Astrocyte (in vitro differentiated cells and primary cell): ENCODE results near the gene TMEM225B. TPM values are rescaled to one million over a fixed set of nuclear protein-coding genes. Genes with fewer than 3 reads are reported as not detected.

Experiments
- DNase-seq: peaks from one replicate; pipeline ENCODE4 v3.0.0-alpha.2; 2010; ENCODE audit warnings: low read depth
- FAIRE-seq: peaks from 2 replicates; lab custom pipeline; 2011; peaks lifted over from hg19 to GRCh38; lab: Jason Lieb, UNC
- H2AFZ ChIP-seq: 2 replicates; pipeline ENCODE4 v1.6.0; 2012; ENCODE audit warnings: low read depth, low read length, inconsistent platforms
- H3K27ac ChIP-seq: 2 replicates; pipeline ENCODE4 v1.5.1; 2011; ENCODE audit warnings: low read depth, low read length, inconsistent platforms
- H3K27me3 ChIP-seq: 2 replicates; pipeline ENCODE4 v1.6.0; 2011; ENCODE audit warnings: low read length, inconsistent platforms; ENCODE audit not compliant: insufficient read depth
- H3K36me3 ChIP-seq: 2 replicates; pipeline ENCODE4 v1.5.1; 2011; ENCODE audit warnings: low read length, inconsistent platforms; ENCODE audit not compliant: insufficient read depth
- H3K4me1 ChIP-seq: 2 replicates; pipeline ENCODE4 v1.5.1; 2011; ENCODE audit warnings: low read length, inconsistent platforms; ENCODE audit not compliant: insufficient read depth
- H3K4me2 ChIP-seq: 2 replicates; pipeline ENCODE4 v1.6.0; 2012; ENCODE audit warnings: low read length, inconsistent platforms
- H3K4me3 ChIP-seq: 2 replicates; pipeline ENCODE4 v1.5.1; 2011; ENCODE audit warnings: low read depth, mild to moderate bottlenecking, low read length, inconsistent platforms; ENCODE audit not compliant: insufficient read depth
- H3K79me2 ChIP-seq: 2 replicates; pipeline ENCODE4 v1.6.0; 2012; ENCODE audit warnings: mild to moderate bottlenecking, low read length, inconsistent platforms; ENCODE audit not compliant: insufficient read depth
- H3K9ac ChIP-seq: 2 replicates; pipeline ENCODE4 v1.6.0; 2012; ENCODE audit warnings: mild to moderate bottlenecking, low read length, inconsistent platforms
- H3K9me3 ChIP-seq: 2 replicates; pipeline ENCODE4 v1.5.1; 2012; ENCODE audit warnings: low read depth, mild to moderate bottlenecking, low read length, inconsistent platforms; ENCODE audit not compliant: insufficient read depth
- H4K20me1 ChIP-seq: 2 replicates; pipeline ENCODE4 v1.6.0; 2012; ENCODE audit warnings: low read length, inconsistent platforms; ENCODE audit not compliant: insufficient read depth
- H3K27ac Mint-ChIP-seq: one replicate; pipeline ENCODE4 v1.8.0; 2021; ENCODE audit warnings: mild to moderate bottlenecking, mixed read lengths; ENCODE audit not compliant: unreplicated experiment
- H3K27me3 Mint-ChIP-seq: one replicate; pipeline ENCODE4 v1.8.0; 2021; ENCODE audit warnings: low read depth, mixed read lengths; ENCODE audit not compliant: unreplicated experiment
- H3K36me3 Mint-ChIP-seq: one replicate; pipeline ENCODE4 v1.8.0; 2021; ENCODE audit warnings: low read depth, mixed read lengths; ENCODE audit not compliant: unreplicated experiment
- H3K4me1 Mint-ChIP-seq: one replicate; pipeline ENCODE4 v1.8.0; 2021; ENCODE audit warnings: low read depth, mixed read lengths; ENCODE audit not compliant: unreplicated experiment
- H3K4me3 Mint-ChIP-seq: one replicate; pipeline ENCODE4 v1.8.0; 2021; ENCODE audit warnings: mild to moderate bottlenecking, moderate library complexity, mixed read lengths; ENCODE audit not compliant: unreplicated experiment
- H3K9me3 Mint-ChIP-seq: one replicate; pipeline ENCODE4 v1.8.0; 2021; ENCODE audit warnings: mild to moderate bottlenecking, mixed read lengths; ENCODE audit not compliant: unreplicated experiment
- EZH2 ChIP-seq: IDR thresholded peaks from 2 replicates; pipeline ENCODE4 v1.6.1; 2012; ENCODE audit warnings: mild to moderate bottlenecking, low read length, inconsistent platforms; ENCODE audit not compliant: insufficient read depth
- total RNA-seq: library from RNA; stranded (reverse); gene quantifications from 2 replicates; pipeline ENCODE4 v1.2.1, GENCODE V29; 2021
- TF ChIP-seq, protein P1 (sequence below): IDR thresholded peaks from 2 replicates; pipeline ENCODE4 v1.5.1; 2011; ENCODE audit warnings: low read depth, mild to moderate bottlenecking, inconsistent platforms, low read length, moderate library complexity; ENCODE audit not compliant: insufficient read depth

The TMEM225B gene
- total RNA-seq, 1 donor from 2014 or later, result 0.23 TPM

DNA sequence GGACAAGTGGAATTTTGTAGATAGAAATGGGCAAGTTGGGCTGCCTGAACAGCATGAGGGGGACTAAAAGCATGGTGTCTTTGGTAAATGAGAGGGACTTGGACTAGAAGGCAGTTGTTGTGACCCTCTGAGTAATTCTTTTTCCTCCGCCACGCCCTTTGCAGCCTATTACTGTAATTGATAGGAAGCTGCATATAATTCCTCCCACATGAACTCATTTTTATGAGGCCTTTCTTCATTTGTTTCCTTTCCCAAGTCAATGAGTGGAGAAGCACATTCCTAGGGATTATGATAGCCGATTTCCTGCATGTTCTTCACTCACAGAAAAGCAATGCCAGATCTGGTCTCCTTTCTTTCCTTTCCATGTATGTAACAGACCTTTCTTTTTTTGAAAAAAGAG lies 46.4 kb downstream of the TMEM225B start:
- H3K36me3 ChIP-seq, result no peaks in the 10 kb centered on the region
- H2AFZ ChIP-seq, result no peak overlapping the region
- DNase-seq (no peak), FAIRE-seq (no peak)
- Mint-ChIP-seq H3K4me3 (no peak overlapping the region), H3K27me3 (no peaks in the 10 kb centered on the region), H3K36me3 (peaks cover 16% of the 10 kb centered on the region), H3K4me1 (peaks cover 8% of the 10 kb centered on the region), H3K27ac (no peak overlapping the region), H3K9me3 (peaks cover 2% of the 10 kb centered on the region)
- no peak overlapping the region for H3K9ac ChIP-seq
- H3K4me2 ChIP-seq, result no peak overlapping the region
- no peaks in the 10 kb centered on the region for H3K9me3 ChIP-seq
- H3K79me2 ChIP-seq, result no peaks in the 10 kb centered on the region
- no peak overlapping the region for H3K27ac ChIP-seq
- H3K4me3 ChIP-seq, result no peak overlapping the region
- no peak for TF ChIP-seq EZH2
- TF ChIP-seq, protein P1, sequence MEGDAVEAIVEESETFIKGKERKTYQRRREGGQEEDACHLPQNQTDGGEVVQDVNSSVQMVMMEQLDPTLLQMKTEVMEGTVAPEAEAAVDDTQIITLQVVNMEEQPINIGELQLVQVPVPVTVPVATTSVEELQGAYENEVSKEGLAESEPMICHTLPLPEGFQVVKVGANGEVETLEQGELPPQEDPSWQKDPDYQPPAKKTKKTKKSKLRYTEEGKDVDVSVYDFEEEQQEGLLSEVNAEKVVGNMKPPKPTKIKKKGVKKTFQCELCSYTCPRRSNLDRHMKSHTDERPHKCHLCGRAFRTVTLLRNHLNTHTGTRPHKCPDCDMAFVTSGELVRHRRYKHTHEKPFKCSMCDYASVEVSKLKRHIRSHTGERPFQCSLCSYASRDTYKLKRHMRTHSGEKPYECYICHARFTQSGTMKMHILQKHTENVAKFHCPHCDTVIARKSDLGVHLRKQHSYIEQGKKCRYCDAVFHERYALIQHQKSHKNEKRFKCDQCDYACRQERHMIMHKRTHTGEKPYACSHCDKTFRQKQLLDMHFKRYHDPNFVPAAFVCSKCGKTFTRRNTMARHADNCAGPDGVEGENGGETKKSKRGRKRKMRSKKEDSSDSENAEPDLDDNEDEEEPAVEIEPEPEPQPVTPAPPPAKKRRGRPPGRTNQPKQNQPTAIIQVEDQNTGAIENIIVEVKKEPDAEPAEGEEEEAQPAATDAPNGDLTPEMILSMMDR, result no peak
- H3K27me3 ChIP-seq, result no peaks in the 10 kb centered on the region
- no peaks in the 10 kb centered on the region for H4K20me1 ChIP-seq
- H3K4me1 ChIP-seq, result no peaks in the 10 kb centered on the region

DNA sequence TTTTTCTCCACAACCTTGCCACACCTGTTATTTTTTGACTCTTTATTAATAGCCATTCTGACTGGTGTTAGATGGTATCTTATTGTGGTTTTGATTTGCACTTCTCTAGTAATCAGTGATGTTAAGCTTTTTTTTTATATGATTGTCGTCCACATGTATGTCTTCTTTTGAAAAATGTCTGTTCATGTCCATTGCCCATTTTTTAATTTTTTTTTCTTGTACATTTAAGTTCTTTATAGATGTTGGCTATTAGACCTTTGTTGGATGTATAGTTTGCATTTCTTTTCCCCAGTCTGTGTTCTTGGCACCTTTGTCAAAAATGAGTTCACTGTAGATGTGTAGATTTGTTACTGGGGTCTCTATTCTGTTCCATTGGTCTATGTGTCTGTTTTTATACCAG lies 47.5 kb downstream of the TMEM225B start:
- no peaks in the 10 kb centered on the region for H3K27me3 Mint-ChIP-seq
- H3K36me3 Mint-ChIP-seq, result peaks cover 13% of the 10 kb centered on the region
- H3K9me3 Mint-ChIP-seq, result peaks cover 2% of the 10 kb centered on the region
- DNase-seq (no peak), FAIRE-seq (no peak)
- H3K4me1 Mint-ChIP-seq, result peaks cover 8% of the 10 kb centered on the region
- no peak overlapping the region for H3K4me3 Mint-ChIP-seq
- no peak overlapping the region for H2AFZ ChIP-seq
- TF ChIP-seq, protein P1, result no peak
- TF ChIP-seq EZH2, result no peak
- H3K27me3 ChIP-seq, result no peaks in the 10 kb centered on the region
- H3K27ac Mint-ChIP-seq, result no peak overlapping the region
- no peak overlapping the region for H3K4me2 ChIP-seq
- no peaks in the 10 kb centered on the region for H3K9me3 ChIP-seq
- no peaks in the 10 kb centered on the region for H4K20me1 ChIP-seq
- no peaks in the 10 kb centered on the region for H3K4me1 ChIP-seq
- H3K4me3 ChIP-seq, result no peak overlapping the region
- no peak overlapping the region for H3K27ac ChIP-seq
- H3K36me3 ChIP-seq, result no peaks in the 10 kb centered on the region
- no peaks in the 10 kb centered on the region for H3K79me2 ChIP-seq
- H3K9ac ChIP-seq, result no peak overlapping the region

DNA sequence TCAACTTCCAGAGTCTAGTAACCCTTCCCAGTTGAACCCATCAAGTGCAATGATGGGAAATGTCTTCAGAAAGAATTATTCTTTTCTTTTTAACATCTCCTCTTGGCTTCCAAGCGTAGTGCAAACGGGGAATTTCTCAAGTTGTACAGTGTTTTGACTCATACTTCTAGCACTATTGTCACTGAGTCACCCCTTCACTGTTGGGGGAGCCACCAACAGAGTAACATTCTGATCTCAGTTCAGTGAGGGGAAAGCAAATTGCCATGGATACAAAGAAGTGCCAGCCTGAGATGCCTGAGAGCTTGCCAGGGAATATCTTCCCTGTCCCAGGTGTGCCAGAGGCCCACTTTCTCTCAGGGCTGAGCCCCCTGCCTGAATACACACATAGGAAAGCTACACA lies 50.8 kb downstream of the TMEM225B start:
- TF ChIP-seq EZH2, result no peak
- TF ChIP-seq, protein P1, result no peak
- no peaks in the 10 kb centered on the region for H3K36me3 ChIP-seq
- H3K4me1 Mint-ChIP-seq, result peaks cover 3% of the 10 kb centered on the region
- H3K4me3 ChIP-seq, result no peak overlapping the region
- no peak overlapping the region for H3K4me2 ChIP-seq
- H3K79me2 ChIP-seq, result no peaks in the 10 kb centered on the region
- H3K9ac ChIP-seq, result no peak overlapping the region
- H3K27me3 Mint-ChIP-seq, result no peaks in the 10 kb centered on the region
- H2AFZ ChIP-seq, result no peak overlapping the region
- H3K36me3 Mint-ChIP-seq, result peaks cover 6% of the 10 kb centered on the region
- FAIRE-seq, result no peak
- H3K9me3 Mint-ChIP-seq, result peaks cover 2% of the 10 kb centered on the region
- no peak for DNase-seq
- no peaks in the 10 kb centered on the region for H3K9me3 ChIP-seq
- no peaks in the 10 kb centered on the region for H3K4me1 ChIP-seq
- H4K20me1 ChIP-seq, result no peaks in the 10 kb centered on the region
- H3K4me3 Mint-ChIP-seq, result no peak overlapping the region
- H3K27me3 ChIP-seq, result no peaks in the 10 kb centered on the region
- H3K27ac Mint-ChIP-seq, result no peak overlapping the region
- no peak overlapping the region for H3K27ac ChIP-seq
